ENCODE measurements around the gene CST9.
A peak's percentile ranks its signal among the peaks of the same experiment; 100 is the strongest.
"Not testable (repeated sequence)": the region's sequence is repeated elsewhere in the genome, so short reads cannot be mapped to it uniquely, and the experiment has no call there.

CST9 gene

GRCh38 chr20:23622401-23622800 is 16.7 kb upstream of the CST9 start:
- not testable (repeated sequence) for DNase-seq

DNA sequence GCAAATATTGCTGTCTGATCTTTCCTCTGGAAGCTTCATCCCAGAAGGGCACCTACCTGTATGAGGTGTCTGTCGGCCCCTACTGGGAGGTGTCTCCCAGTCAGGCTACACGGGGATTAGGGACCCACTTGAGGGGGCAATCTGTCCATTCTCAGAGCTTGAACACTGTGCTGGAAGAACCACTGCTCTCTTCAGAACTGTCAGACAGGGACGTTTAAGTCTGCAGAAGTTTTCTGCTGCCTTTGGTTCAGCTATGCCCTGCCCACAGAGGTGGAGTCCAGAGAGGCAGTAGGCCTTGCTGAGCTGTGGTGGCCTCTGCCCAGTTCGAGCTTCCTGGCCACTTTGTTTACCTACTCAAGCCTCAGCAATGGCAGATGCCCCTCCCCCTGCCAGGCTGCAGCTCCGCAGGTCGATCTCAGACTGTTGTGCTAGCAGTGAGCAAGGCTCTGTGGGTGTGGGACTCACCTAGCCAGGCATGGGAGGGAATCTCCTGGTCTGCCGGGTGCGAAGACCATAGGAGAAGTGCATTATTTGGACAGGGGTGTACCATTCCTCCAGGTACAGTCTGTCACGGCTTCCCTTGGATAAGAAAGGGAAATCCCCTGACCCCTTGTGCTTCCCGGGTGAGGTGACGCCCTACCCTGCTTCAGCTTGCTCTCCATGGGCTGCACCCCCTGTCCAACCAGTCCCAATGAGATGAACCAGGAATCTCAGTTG is 15.1 kb upstream of the CST9 start:
- DNase-seq, result not testable (repeated sequence)

- DNase-seq, result no peak
These were observed 8.4 kb upstream of the CST9 start for GRCh38 chr20:23614163-23614562.

- DNase-seq, result no peak
These were observed 8.0 kb upstream of the CST9 start for GRCh38 chr20:23613676-23614075.

GRCh38 chr20:23612396-23612795 is 6.7 kb upstream of the CST9 start:
- no peak for DNase-seq

DNA sequence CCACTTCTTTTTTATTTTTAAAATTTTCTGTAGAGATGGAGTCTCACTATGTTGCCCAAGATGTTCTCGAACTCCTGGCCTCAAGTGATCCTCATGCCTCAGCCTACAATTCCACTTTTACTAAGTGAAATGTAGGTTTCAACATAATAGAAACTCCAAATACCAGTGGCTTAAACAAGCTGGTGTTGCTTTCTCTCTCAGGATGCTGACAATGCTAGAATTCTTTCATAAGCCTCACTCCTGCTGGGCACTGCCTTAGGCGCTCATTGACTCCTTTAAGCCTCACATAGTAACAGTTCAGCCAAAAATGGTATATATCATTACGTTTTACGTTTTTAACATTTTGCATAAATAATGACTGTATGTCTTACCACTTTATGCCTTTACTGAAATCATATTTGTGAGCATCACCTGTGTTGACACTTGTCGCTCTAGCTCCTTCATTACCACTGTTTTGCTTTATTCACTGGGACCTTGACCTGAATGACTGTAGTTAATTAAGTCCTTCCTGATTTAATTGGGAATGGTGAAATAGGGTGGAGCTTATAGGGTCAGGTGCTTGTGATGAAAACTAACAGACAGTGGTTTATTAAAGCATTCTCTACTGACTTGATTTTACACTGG is 3.9 kb upstream of the CST9 start:
- DNase-seq, result no peak

GRCh38 chr20:23608251-23608846 is 2.6 kb upstream of the CST9 start:
- no peak for DNase-seq

DNA sequence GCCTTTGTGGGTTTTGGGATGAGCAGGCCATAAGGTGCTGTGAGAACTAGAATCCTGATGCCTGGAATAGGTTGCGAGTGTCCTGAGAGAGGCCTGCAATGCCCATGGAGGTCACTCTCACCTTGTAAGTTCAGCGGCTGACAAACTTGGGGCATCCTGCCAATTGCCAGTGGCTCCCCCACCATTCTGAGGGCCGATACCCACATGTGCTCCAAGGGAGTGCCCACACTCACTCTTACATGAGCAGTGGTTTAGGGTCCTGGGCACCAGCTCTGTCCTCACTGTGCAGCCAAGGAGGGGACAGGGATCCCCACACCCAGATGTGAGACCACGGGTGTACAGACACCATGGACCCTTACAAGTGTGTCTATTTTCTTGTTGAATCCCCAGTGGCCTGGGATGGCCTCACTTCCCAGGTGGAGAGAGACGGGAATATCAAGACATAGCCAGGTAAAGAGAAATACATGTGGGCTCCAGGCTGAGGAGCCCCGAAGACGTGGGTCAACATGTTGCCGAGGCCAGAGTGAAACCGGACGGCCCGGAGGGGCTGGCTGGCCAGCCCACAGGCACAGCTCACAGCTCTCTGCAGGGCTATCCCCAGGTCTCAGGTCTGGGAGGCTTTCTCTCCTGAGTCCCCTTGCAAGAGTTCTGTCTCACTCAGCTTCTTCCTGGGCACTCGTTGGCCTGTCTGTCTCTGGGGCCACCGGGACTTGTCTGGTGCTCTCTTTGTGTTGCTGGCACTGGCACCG is 2.0 kb upstream of the CST9 start:
- DNase-seq, result no peak

GRCh38 chr20:23606652-23607049 is 934 bp upstream of the CST9 start:
- DNase-seq, result peak; percentile 52

DNA sequence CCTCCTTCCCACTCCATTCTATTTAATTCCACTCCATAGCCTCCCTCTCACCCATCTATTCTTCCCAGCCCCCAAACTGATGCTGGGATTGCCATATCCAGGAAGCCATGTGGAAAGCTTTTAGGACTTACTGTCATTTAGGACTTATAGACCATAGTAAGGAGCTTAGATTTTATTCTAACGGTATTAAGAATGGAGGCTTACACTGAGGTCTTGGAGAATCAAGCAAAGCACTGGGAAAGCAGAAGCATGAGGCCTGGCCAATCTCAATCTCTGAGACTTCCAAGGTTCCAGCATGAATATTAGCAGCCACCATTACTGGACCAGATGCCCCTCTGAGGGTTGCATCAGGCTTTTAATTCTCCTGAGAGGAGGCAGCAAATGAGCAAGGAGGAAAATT is 1.4 kb downstream of the CST9 start:
- no peak for DNase-seq

GRCh38 chr20:23603321-23603720 is 2.4 kb downstream of the CST9 start:
- no peak for DNase-seq

DNA sequence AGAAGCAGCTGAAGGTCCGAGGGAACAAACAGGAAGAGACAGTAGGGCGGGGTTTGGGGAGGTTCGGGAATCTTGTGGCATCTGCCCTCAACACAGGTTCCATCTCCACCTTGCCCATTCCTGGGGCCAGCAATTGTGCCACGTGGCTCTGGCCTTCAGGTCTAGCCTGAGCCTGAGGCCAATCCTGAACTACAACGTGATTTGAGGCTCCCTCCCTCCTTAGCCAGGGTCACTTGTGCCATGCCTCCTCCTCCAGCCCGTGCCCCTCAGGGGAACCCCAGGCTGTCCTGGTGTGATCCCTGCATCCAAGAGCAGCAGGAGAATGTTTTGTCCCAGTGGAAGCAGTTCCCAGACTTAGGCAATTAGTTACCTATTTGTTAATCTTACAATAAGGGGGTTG is 3.0 kb downstream of the CST9 start:
- no peak for DNase-seq

DNA sequence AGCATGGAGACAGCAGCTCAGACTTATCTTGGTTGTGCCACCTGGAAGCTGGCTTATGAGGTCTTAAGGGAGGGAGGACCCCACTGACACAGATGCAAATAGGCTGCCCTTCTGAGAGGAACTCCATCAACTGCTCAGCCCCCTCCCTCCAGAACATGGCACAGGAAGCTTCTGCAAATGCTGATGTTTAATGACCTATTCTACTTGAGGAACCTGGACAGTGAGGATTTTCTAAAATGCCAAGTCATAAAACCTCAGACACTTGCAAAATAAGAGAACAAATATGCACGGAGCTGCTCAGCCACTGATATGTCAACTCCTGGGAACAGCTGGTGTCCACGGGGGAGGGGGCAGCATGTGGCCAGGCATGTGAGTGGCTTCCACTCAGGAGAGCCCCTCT is 3.5 kb downstream of the CST9 start:
- no peak for DNase-seq

DNA sequence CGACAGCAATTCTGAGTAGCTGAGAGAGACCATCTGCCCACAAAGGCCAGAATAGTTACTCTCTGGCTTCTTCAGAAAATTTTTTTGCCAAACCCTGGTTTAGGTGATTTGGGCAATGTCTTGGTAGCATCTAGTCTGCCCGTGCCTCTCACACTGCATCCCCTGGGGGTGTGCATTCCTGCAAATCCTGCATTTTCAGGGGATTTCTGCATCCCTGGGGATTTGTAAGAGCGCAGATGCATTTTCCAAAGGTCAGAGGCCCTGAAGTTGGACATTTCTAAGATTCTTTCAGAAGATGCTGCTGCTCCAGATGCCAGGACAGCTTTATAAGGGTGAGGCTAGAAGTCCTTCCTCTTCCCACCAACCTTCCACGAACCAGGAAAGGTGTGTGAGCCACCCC is 4.0 kb downstream of the CST9 start:
- DNase-seq, result no peak

DNA sequence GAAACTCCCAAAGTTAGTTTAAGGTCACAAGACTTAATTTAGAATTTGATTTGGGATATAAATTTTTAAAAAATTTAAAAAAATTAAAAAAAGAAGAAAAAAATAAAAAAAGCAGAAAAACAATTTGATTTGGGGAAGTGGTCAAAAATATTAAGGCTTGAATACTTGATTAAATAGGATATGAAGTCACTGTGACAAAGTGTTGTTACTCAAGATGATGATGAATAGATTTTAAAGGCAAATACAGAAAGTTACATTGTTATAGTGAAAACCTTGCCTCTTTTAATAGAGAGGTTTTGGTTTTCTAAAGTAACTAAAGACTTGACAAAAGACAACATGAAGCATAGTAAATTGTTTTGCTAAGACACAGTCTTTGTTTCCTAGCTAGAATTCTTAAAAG is 7.2 kb downstream of the CST9 start:
- no peak for DNase-seq

DNA sequence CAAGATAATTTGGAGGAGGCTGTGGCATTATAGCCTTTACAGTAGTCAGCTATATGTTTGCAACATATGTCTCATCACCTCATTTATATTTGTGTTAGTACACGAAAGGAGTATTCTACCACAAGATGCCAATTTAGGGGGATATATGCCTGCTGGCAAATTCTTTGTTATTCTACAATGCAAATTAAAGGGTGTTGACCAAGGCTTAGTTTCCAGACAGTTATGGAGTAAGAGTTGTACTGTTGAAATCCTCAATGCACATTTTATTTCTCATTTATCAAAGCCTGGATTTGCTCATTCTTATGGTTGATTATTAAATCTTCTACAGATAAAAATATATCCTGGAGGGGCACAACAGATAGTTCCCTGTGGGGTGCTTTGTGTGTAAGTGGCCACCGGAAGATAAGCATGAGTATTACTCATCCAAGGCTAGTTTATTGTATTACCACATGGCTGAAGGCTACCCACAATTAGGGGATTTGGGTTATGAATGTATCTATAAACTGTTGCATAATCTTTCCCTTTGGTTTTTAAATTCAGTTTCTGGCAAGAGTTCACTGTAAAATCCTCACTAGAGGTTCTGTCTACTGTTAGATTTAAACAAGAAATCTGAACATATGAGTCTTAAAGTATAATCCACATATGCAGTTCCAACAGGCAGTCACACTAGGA is 9.0 kb downstream of the CST9 start:
- DNase-seq, result no peak

DNA sequence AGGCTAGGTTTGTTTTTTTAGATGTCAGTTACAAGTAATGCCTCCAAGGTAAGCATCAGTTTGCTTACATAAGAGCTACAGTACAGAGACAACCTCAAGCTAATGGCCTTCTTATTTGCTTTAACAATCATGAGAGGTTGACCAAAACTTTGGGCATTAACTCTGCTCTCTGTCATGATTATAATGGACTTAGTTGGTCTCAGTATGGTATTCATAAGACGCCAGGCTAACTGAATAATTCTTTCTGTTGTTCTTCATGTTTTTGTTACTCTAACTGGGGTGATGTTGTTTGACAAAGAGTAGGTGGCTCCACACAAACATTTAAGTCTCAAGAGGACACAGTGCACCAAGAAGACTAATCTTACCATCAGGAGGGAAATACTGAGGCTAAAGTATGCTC is 9.8 kb downstream of the CST9 start:
- no peak for DNase-seq

DNA sequence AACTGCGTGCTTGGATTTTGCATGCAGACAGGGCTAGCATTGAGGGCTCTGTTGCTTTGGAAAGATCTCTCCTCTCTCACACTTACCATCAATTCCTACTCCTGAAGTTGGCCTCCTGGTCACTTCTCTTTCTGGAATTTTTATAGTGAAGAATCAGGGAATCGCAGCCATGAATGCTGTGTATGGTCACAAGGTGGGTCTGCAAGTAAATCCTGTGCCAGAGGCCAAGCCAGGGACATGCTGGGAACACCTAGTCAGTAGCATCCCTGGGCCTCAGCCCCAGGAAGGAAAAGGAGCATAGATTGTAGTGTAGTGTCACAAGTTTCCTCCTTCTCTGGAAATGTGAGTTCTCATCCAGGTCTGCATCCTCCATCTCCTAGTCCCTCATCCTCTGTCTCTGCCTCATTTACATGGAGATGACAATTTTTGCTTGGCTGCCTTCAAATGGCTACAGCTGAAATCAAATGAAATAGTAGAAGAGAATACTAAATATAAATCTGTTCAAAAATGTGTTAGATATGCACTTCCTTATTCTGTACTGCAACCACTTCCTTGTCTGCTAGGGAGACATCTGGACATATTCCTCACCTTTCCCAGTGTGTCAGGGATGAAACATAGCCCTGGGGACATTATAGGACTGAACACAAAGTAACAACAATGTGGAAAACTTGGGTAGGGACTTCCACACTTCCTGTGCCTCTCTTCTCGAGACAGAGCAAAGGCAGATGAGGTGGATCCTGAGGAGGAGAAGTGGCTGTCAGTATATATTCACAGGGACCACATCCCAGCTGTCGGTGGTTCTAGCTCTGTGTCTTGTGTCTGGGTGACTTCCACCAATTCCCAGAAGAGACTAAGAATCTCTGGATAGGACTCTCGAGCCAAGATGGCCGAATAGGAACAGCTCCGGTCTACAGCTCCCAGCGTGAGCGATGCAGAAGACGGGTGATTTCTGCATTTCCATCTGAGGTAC is 17.0 kb downstream of the CST9 start:
- no peak for DNase-seq

GRCh38 chr20:23587631-23588030 is 18.1 kb downstream of the CST9 start:
- DNase-seq, result no peak

- no peak for DNase-seq
These were observed 18.8 kb downstream of the CST9 start for GRCh38 chr20:23586735-23587525.

All from NCI-H446 treated with DMSO at 0.1 percent for 48 hours (cell line).